ENCODE data around the gene TMA7B. TPM values are rescaled to one million over a fixed set of nuclear protein-coding genes. Genes with fewer than 3 reads are reported as not detected.

Gene TMA7B
- total RNA-seq, 1 donor from 2014 or later, result not detected

DNA sequence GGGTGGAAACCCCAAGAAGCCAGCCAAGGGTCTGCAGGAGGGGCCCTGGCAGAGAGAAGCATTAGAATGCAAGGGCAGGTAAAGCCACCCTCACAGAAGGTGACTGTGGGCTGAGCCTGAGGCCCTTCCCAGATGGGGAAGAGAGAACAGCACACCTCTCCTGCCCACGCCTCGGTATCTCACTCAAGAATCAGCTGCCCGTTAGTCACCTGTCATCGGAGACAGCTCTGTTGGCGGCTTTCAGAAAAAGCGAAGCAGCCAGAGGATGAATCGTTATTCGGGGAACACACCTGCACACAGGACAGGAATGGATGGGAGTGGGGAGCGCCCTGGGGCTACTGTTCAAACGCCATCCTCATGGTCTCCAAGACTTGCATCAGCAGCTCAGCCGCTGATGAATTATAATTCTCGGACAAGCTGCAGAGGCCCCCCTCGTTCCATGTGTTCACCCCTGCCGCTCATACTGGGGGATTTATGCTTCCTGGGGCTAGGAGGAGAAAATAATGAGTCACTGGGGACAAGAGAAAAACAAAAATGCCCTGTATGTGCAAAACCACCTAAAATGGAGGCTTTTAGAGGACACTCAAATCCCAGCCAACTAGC, 21.6 kb upstream of the TMA7B start:
- Mint-ChIP-seq H3K9me3 (no peaks in the 10 kb centered on the region), H3K4me3 (no peak overlapping the region), H3K27me3 (peaks cover 46% of the 10 kb centered on the region), H3K4me1 (ENCODE audit: unreplicated experiment) (peaks cover 12% of the 10 kb centered on the region), H3K36me3 (no peaks in the 10 kb centered on the region), H3K27ac (no peak overlapping the region)
- TF ChIP-seq, protein P1, sequence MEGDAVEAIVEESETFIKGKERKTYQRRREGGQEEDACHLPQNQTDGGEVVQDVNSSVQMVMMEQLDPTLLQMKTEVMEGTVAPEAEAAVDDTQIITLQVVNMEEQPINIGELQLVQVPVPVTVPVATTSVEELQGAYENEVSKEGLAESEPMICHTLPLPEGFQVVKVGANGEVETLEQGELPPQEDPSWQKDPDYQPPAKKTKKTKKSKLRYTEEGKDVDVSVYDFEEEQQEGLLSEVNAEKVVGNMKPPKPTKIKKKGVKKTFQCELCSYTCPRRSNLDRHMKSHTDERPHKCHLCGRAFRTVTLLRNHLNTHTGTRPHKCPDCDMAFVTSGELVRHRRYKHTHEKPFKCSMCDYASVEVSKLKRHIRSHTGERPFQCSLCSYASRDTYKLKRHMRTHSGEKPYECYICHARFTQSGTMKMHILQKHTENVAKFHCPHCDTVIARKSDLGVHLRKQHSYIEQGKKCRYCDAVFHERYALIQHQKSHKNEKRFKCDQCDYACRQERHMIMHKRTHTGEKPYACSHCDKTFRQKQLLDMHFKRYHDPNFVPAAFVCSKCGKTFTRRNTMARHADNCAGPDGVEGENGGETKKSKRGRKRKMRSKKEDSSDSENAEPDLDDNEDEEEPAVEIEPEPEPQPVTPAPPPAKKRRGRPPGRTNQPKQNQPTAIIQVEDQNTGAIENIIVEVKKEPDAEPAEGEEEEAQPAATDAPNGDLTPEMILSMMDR (conservative IDR thresholded peaks at IDR 0.05), result no peak
- no peak for DNase-seq (ENCODE audit: extremely low spot score, unreplicated experiment)

DNA sequence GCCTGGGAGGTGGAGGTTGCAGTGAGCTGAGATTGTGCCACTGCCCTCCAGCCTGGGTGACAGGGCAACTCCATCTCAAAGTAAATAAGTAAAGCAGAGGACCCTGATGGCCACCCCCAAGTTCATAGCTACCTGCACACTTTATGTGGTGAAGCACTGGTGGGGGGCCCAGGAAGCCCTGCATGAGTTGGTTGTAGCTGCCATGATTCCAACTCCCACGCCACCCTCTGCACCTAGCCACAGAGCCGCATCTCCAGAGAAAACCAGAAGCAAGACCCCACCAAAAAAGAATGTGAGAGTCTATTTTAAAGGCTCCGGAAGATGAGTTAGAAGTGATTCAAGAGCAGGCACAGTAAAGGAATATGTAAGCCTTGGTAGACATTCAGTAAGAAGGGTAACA, 20.4 kb upstream of the TMA7B start:
- no peak for DNase-seq (ENCODE audit: extremely low spot score, unreplicated experiment)
- TF ChIP-seq, protein P1 (conservative IDR thresholded peaks at IDR 0.05), result no peak
- H3K27ac Mint-ChIP-seq, result no peak overlapping the region
- H3K27me3 Mint-ChIP-seq, result peaks cover 39% of the 10 kb centered on the region
- no peaks in the 10 kb centered on the region for H3K9me3 Mint-ChIP-seq
- H3K36me3 Mint-ChIP-seq, result no peaks in the 10 kb centered on the region
- H3K4me1 Mint-ChIP-seq (ENCODE audit: unreplicated experiment), result peaks cover 20% of the 10 kb centered on the region
- no peak overlapping the region for H3K4me3 Mint-ChIP-seq

DNA sequence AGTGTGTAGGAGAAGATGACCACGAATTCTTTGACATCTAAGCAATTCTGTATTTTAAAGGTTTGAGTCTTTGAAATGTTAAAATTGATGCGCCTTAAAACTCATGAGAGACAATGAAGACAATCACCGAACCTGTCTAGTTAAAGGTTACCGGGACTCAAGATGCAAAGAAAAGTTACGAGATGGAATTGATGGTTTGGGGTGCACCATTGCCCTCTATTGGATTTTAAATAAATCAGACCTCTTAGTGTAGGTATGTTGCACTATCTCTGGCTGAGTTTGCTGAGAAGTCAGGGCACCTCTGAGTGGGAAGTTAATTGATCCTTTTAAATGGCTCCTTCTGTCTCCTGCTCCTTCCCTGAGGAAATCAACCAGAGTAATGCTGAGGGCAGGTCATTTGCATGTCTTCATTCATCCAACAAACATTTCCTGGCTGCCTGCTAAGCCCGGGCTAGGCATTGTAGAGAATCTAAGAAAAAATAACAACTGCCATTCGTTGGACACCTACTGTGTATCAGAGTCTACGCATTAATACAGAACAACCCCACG, 19.4 kb upstream of the TMA7B start:
- Mint-ChIP-seq H3K27me3 (peaks cover 31% of the 10 kb centered on the region), H3K4me1 (ENCODE audit: unreplicated experiment) (peaks cover 25% of the 10 kb centered on the region), H3K9me3 (no peaks in the 10 kb centered on the region), H3K27ac (no peak overlapping the region), H3K36me3 (no peaks in the 10 kb centered on the region), H3K4me3 (no peak overlapping the region)
- no peak for DNase-seq (ENCODE audit: extremely low spot score, unreplicated experiment)
- TF ChIP-seq, protein P1 (conservative IDR thresholded peaks at IDR 0.05), result no peak

DNA sequence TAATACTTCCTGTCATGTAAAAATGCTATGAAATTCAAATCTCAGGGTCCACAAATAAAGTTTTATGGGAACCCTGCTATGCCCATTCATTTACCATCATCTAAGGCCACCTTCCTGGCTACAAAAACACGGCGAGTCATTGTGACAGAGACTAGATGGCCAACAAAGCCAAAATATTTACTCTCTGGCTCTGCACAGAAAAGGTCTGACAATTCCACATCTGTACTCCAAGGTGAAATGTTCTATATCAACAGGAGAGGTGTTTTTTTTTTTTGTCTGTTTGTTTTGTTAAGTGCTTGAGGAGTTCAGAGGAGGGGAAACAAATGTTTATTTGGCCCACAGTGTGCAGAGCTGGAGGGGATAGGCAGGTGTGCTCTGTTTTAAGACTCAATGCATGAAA, 18.6 kb upstream of the TMA7B start:
- TF ChIP-seq, protein P1 (conservative IDR thresholded peaks at IDR 0.05), result no peak
- H3K27ac Mint-ChIP-seq, result no peak overlapping the region
- H3K27me3 Mint-ChIP-seq, result peaks cover 25% of the 10 kb centered on the region
- H3K36me3 Mint-ChIP-seq, result no peaks in the 10 kb centered on the region
- H3K4me1 Mint-ChIP-seq (ENCODE audit: unreplicated experiment), result peaks cover 28% of the 10 kb centered on the region
- DNase-seq (ENCODE audit: extremely low spot score, unreplicated experiment), result no peak
- no peaks in the 10 kb centered on the region for H3K9me3 Mint-ChIP-seq
- H3K4me3 Mint-ChIP-seq, result no peak overlapping the region

DNA sequence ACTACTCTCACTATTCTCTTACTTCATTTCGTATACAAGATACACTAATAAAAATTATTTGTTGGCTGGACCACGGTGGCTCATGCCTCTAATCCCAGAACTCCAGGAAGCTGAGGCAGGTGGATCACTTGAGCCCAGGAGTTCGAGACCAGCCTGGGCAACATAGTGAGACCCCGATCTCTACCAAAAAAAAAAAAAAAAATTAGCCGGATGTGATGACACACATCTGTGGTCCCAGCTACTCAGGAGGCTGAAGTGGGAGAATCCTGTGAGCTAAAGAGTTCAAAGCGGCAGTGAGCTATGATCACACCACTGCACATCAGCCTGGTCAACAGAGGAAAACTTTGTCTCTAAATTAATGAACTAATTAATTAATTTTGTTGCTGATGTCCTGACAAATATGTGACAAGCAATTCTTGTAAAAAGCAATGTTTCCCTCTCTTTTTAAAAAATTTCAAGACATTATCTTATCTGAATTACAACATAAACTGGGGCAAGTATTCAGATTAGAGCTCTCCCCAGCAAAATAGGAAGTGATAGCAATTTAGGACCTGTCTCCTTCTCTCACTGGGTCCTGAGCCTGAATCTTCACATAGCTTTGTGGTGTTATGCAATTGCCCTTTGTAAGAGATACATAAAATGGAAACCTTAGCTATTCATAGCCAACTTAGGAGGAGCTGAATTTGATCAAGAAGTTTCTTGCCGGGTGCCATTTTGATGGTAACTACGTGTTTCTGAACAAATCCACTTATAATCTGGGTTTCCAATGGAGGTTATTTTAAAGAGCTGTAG, 17.6 kb upstream of the TMA7B start:
- Mint-ChIP-seq H3K4me3 (no peak overlapping the region), H3K9me3 (no peaks in the 10 kb centered on the region), H3K36me3 (no peaks in the 10 kb centered on the region), H3K27ac (no peak overlapping the region), H3K4me1 (ENCODE audit: unreplicated experiment) (peaks cover 33% of the 10 kb centered on the region), H3K27me3 (peaks cover 14% of the 10 kb centered on the region)
- no peak for DNase-seq (ENCODE audit: extremely low spot score, unreplicated experiment)
- TF ChIP-seq, protein P1 (conservative IDR thresholded peaks at IDR 0.05), result no peak
